Measurements from ENCODE around the gene SEMA4D.

The SEMA4D gene

DNA sequence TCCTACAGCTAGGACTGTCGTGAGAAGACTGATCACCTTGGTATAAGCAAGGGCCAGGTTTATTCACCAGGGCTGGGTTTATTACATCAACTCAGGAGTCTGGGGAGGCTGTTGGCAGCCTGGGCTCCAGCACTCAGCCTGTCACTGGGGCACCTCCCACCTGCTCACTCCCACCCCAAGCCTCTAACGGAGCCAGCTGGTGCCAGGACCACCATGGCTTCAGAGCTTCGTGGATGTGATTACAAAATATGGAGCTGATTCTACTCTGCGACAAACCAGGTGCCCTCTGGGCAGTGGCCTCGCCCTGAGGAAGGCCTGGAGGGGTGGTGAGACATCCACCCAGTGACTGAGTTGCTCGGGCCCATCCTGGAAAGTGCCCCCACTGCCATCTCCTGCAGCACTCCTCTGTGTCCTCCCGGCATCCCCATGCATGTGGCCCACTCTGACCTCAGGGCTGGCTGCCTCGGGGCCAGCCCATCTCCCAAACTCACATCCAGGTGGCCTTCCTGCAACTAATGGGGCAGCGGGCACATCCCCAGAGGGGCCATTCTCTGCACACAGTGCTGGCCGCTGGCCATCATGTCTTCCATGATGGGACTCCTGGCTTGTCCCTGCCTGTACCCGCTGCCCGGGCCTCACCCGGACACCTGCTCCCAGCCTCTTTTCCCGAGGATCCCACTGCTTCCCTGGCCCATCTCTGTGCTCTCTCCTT is 130.0 kb downstream of the SEMA4D start:
- H3K4me3 ChIP-seq (ENCODE audit: low read depth, low read length), result no peak overlapping the region

DNA sequence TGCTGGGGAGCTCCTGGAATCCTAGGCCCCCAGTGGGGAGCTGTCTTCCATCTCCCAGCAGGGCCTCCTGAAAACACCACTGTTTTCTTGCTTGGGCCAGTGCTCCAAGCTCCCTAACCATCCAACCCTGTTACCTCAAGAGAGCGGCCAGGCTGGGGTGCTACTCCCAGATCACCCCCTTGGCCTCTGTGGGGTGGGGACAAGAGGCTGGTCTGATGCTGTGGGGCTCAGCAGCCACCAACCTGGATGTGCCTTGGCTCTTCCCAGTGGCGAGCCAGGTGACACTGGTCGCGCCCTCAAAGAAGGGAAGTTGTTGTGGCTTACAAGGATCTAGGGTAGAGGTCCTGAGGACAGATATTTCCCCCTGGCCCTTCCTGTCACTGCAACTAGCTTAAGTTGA is 130.6 kb downstream of the SEMA4D start:
- no peak for TF ChIP-seq CTCF (IDR thresholded peaks at IDR 0.05; ENCODE audit: low read depth, low read length)
- H3K4me3 ChIP-seq (ENCODE audit: low read depth, low read length), result no peak overlapping the region

More for the DNA sequence above, 130.0 kb downstream of the SEMA4D start:
- no peak for TF ChIP-seq CTCF (IDR thresholded peaks at IDR 0.05; ENCODE audit: low read depth, low read length)

- no peak overlapping the region for H3K4me3 ChIP-seq (ENCODE audit: low read depth, low read length)
- no peak for TF ChIP-seq CTCF (IDR thresholded peaks at IDR 0.05; ENCODE audit: low read depth, low read length)
Measured at GRCh38 chr9:89366711-89367110, 131.2 kb downstream of the SEMA4D start.

DNA sequence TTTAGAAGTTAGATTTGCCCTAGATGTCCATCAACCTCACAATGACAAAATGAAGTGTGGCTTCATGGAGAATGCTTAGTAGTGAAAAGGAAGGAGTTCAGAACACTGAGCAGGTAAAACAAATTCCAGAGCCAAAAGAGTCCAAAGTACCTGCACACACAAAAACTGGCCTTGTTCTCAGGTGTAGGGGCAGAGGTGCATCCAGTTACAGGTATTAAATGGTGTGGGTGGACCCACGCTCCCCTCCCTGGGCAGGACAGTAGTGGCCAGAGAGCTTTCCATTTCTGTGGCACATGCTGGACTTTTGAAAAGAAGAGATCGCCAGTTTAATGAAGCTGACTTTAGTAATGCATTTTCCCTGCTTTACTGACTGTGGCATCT is 132.4 kb downstream of the SEMA4D start:
- TF ChIP-seq CTCF (IDR thresholded peaks at IDR 0.05; ENCODE audit: low read depth, low read length), result no peak
- no peak overlapping the region for H3K4me3 ChIP-seq (ENCODE audit: low read depth, low read length)

GRCh38 chr9:89364666-89365531 is 133.0 kb downstream of the SEMA4D start:
- no peak overlapping the region for H3K4me3 ChIP-seq (ENCODE audit: low read depth, low read length)
- TF ChIP-seq CTCF (IDR thresholded peaks at IDR 0.05; ENCODE audit: low read depth, low read length), result no peak

GRCh38 chr9:89363921-89364665 is 133.8 kb downstream of the SEMA4D start:
- TF ChIP-seq CTCF (IDR thresholded peaks at IDR 0.05; ENCODE audit: low read depth, low read length), result no peak
- no peak overlapping the region for H3K4me3 ChIP-seq (ENCODE audit: low read depth, low read length)

All from WI38 (cell line).